GM21786 (cell line): ENCODE measurements around the gene TRMT2B.
"Not testable (repeated sequence)": the region's sequence is repeated elsewhere in the genome, so short reads cannot be mapped to it uniquely, and the experiment has no call there.

Source experiments
- ATAC-seq: cut with Tn5 transposase; IDR thresholded peaks from one replicate; pipeline ENCODE4 v1.9.1; 2021; ENCODE audit not compliant: unreplicated experiment

The TRMT2B gene

DNA sequence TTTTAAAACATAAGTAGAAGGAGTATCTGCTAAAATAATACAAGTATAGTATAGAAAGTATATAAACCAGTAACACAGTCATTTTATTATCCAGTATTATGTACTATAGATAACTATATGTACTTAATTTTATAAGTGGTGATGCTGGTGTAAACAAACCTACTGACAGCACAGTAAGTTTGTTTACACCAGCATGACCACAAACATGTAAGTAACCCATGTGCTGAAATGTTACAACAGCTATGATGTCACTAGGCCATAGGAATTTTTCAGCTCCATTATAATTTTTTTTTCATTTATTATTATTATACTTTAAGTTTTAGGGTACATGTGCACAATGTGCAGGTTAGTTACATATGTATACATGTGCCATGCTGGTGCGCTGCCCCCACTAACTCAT lies 39.9 kb downstream of the TRMT2B start:
- ATAC-seq: not testable (repeated sequence)

DNA sequence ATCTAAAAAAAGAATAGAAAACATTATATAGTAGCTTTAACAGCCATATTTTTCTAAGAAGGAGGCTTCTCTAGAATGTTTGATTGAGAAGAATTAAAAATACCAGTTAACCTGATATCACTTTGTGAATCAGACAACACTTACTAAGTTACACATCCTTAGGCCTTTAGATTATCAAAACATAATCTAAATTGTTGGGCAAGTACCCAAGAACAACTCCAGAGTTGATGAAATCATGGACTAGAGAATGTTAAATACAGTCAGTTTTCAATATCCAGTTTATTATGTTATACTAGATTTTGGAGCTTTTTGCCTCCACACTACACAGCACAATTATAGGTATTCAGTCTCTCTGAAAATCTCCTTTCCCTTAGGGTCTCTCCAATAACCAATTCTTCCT lies 42.8 kb downstream of the TRMT2B start:
- ATAC-seq: no peak

DNA sequence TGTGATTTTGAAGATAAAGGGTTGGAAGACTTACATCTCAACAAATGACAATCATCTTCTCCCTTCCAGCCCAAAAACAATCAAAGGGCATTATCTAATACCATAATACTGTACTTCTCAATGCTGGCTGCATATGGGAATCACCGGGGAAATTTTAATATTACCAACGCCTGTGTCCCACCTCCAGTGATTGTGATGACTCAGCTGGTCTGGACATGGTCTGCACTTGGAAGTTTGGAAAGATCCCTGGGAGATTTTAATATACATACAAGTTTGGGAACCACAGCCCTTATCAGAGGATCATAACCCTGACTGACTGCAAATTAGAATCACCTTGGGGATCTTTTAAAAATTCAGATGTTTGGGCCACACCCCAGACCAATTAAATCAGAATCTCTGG lies 52.5 kb downstream of the TRMT2B start:
- ATAC-seq: no peak

DNA sequence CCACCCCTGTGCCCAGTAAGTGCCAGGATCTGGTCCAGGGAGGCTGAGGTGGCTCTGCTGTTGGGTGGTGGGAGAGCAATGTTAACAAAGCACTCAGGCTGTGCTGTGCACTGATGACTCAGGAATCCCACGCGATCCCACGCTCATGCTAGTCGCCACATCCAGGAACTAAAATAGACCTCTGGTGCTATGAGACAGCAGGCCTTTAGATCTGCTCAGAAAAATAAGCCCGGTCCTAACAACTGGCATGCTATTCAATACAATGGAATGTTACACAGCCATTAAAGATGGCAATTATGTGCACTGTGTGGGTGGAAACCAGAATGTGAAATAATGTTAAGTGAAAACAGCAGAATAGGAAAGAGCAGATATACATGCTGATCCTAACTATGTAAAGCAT lies 56.4 kb downstream of the TRMT2B start:
- ATAC-seq: no peak

DNA sequence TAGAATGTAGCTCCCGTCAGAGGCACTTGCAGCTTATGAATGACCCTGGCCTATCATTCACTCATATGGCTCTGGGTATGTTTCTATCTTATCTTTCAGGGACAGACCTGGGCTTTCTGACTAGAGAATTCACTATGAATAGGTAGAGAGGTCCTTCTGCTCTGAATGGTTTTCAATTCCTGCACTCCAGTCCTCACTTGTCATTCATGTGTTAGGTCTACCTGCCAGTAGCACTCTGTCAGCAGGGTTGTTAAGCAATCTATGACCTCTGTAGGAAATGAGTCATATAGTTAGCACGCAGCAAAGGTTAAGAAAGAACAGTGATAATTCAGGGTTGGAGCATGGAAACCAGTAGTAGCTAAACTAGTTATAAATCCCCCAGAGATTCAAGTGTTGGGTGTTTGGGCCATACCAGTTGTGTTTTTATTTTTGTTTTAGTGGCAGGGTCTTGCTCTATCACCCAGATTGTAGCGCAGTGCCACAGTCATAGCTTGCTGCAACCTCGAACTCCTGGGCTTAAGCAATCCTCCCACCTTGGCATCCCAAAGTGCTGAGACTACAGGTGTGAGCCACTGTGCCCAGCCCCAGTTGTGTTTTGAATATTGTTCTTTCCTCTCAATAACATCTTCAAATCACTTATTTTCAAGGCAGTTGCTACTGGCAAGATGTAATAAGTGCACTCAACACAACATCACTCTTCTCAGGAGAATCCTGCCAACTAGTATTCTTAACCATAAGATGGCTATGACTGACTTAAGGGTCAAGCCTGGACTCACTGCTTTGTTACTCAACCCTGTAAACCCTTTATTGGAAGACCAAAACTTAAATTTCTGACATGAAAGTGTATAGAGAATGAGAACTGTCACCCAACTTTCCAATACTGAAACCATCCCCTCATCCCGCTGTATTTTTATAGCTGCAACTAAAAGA lies 57.3 kb downstream of the TRMT2B start:
- peak; percentile 89 for ATAC-seq

DNA sequence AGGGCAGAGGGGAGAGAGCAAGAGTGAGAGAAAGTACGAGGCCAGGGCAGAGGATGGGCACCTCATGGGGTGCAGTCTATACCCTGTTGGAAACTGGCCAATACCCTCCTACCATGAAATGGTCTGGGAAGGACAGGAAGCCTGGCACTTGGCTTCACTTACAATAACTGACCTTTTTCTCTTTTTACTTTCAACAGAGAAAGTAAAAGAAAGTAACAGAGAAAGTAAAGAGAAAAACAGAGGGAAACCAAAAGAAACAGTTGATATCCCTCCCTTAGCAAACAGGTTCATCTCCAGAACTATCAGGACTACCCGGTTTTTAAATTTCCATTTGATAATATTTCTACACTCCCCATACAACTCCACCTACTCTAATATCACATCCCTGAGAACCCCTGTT lies 61.8 kb downstream of the TRMT2B start:
- ATAC-seq: no peak

DNA sequence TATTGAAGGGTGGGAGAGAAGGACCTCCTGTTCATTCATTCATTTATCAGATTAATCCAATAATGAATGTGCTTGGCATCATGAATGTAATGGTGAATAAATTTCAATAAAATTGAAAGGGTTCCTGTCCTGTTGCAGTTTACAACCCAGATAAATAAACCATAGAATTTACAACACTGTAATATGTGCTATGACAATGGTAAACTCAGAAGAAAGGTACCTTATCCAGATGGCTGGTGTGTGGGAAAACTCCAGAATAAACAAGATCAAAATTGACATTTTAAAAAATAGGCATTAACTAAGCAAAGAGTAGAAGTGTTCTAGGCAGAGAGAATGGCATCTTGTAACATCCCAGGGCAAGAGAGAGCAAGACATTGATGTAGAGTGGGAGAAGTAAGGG lies 67.1 kb downstream of the TRMT2B start:
- ATAC-seq: no peak

DNA sequence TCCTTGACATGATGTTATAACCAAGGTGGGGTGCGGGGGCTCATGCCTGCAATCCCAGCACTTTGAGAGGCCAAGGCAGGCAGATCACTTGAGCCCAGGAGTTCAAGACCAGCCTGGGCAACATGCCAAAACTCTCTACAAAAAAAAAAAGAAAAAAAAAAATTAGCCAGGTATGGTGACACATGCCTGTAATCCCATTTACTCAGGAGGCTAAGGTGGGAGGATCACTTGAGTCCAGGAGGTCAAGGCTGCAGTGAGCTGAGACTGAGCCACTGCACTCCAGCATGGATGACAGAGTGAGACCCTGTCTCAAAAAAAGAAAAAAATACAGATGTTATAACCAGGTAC lies 70.4 kb downstream of the TRMT2B start:
- not testable (repeated sequence) for ATAC-seq

DNA sequence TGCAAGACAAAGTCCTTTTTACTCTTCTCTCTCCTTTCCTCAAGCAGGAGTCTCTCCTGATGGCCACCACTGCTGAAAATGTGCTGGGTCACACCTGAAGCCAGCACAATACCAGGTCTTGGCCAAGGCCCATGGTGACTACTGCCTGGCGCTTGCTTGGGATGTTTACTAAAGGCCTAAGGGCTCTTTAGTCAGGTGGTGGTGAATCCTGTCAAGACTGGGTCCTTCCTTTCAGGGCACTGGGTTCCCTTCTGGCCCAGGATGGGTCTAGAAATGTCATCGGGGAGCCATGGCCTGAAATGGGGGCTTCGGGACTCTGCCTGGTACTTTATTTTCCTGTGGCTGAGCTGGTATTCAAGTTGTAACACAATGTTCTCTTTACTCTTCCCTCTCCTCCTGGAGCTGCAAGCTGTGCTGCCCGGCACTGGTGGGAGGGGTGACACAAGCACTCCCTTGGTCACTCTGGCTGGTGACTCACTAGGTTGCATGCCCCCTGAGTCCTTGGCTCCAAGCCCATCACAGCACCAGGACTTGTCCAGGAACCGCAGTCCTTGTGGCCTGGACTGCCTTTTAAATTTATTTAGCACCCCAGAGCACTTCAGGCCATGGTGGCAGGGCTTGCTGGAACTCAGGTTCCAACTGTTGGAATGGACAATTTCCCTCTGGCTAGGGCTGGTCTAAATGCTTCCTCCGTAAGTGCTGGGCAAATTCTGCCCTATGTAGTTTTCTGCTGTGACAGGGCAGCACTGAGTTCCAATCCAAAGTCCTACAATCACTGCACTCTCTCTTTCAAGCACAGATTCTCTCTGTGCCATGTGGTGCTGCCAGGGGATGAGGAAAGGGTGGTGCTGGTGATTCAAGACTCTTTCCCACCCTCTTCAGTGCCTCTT lies 71.1 kb downstream of the TRMT2B start:
- ATAC-seq: no peak

DNA sequence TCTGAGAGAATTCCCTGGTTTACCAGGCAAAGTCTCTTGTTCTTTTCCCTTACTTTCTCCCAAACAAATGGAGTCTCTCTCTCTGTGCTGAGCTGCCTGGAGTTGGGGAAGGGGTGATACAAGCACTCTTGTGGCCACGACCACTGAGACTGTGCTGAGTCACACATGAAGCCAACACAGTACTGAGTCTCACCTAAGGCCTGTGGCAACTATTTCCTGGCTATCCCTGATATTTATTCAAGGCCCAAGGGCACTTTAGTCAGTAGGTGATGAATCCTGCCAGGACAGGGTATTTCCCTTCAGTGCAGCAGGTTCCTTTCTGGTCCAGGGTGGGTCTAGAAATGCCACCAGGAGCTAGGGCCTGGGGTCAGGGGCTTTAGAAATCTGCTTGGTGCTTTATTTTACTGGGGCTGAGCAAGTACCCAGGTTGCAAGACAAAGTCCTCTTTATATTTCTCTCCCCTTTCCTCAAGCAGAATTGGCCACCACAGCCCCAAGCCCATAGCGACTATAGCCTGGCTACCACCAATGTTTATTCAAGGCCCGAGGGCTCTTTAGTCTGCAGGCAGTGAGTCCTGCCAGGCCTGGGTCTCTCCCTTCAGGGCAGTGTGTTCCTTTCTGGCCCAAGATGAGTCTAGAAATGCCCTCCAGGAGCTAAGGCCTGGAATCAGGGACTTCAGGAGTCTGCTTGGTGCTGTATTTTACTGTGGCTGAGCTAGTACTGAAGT lies 71.9 kb downstream of the TRMT2B start:
- ATAC-seq: no peak

DNA sequence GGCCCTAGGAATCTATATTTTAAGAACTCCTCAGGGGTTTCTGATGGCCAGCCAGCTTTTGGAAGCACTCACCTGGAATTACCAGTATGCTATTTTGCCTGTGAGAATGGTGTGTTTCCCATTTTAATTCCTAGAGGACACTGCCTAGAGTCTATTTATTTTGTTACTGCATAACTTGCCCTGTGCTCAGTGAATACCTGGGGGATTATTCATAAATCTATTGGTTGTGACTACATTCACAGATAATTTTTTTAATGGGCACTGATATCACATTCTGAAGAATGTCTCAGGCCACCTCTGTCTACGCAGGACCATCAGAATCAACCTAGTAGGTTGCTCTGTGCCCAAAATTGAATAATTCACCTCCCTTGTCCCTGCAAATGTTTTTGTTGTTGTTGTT lies 75.7 kb downstream of the TRMT2B start:
- ATAC-seq: no peak

DNA sequence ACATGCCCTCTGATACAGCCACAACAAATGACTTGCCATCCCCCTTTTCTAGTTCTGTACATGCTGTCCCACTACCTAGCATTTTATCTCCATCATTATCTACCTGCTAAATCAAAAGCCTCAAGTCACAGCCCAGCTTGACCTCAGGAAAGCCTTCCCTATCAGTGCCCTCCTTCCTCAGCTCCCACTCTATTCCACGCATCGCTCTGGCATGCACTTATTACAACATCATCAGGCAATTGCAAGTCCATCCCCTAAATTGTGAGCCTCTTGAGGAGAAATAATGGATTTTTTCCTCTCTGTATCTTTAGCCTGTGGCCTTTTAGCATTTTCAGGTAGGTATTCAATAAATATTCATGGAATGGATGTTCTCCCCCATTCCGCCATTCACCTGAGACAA lies 76.7 kb downstream of the TRMT2B start:
- no peak for ATAC-seq

DNA sequence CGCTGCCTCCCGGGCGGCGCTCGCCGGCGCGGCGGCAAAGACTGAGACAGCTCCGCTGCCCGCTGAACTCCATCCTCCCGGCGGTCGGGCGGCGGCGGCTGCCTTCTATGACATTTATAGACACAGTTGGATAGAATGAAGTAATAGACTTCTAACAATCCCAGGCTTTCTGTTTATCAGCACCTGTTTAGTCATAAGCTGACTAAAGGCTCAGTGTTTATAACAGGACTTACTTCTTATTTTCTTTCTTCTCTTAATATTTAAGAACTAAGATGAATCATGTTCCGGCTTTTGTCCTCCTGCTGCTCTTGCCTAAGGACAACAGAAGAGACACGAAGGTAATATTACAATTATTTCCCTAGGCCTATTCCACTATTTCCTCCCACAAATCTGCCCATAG lies 78.5 kb downstream of the TRMT2B start:
- no peak for ATAC-seq

DNA sequence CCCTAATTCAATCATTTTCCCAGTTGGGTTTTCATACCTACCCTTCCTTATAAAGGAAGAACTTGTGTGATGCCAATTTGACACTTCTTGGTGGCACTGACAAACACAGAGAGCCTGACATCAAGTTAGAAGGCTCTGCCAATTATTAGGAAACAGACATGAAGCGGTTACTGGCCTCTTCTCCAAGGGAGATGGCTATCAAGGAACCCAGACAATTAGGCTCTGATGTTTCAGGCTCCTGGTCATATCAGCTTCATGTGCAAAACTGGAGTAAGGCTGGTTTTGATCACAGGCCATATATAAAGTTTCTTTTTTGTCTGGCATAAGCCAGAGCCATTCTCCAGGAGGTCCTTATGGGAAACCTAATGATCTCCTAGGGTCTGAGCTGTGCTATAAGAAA lies 82.0 kb downstream of the TRMT2B start:
- ATAC-seq: no peak

DNA sequence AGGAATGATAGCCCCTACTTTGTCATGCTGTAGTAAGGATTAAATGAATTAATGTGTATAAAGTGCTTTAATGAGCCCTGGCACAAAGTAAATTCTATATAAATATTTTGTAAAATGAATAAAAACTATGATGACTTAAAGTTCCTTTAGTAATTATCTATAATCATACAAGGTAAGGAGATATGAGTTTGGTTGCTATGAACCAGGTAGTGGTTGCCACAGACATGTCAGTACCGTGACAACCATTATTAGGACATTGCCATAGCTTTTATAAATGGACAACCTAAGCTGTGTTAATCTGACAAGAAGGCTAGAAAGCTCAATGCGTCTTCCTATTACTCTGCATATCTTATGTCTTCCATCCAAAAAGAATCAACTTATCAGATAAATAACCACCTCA lies 82.5 kb downstream of the TRMT2B start, which contains the start of gene ARL13A:
TSS of gene ARL13A (plus strand) at position 301 of the 400 bp plus-strand sequence. CDS start 3,982 bp downstream, outside the sequence.
- ATAC-seq: no peak

DNA sequence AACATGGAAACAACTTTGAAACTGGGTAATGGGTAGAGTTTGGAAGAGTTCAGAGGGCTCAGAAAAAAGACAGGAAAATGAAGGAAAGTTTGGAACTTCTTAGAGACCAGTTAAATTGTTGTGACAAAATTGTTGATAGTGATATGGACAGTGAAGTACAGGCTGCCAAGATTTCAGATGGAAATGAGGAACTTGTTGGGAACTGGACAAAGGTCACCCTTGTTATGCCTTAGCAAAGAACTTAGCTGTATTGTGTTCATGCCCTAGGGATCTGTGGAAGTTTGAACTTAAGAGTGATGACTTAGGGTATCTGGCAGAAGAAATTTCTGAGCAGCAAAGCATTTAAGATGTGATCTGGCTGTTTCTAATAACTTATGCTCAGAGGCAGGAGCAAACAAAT lies 87.5 kb downstream of the TRMT2B start:
- no peak for ATAC-seq

DNA sequence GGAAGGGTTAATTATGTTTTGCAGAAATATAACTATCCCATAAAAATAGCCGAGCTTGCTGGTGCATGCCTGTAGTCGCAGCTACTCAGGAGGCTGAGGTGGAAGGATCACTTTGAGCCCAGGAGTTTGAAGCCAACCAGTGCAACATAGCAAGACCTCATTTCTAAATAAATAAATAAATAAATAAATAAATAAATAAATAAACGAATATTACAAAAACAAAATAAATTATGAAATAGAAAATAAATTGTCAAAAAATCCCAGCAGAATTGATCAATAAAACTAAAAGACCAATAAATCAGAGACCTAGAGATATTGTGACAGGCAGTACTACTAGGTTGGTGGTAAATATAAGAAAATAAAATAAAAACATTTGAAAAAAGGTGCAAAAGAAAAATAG lies 89.1 kb downstream of the TRMT2B start:
- ATAC-seq: no peak
